ENCODE results near the gene CARMIL1. TPM values are rescaled to one million over a fixed set of nuclear protein-coding genes. Genes with fewer than 3 reads are reported as not detected.

Gene CARMIL1
- polyA plus RNA-seq, 5 donors, result 20.7 to 33.1 (median 29.7) TPM

DNA sequence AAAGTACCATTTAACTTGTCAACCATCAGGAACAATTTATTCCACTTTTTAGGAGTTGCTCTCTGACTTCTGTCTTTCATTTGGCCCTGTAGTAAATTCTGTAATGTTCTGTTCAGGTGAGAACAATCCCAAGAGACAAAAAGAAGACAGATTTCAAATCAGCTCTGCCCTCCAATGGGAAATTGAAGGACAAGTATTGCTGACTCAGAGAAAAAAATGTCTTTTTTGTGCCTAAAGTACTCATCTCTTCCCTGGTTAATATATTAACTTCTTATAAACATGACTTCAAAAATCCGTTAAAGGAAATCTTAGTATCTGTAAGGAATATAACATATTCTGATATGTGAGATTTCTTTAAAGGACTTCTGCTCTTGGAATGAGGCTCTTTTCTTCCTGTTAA lies 334.2 kb downstream of the CARMIL1 start:
- DNase-seq, result no peak

DNA sequence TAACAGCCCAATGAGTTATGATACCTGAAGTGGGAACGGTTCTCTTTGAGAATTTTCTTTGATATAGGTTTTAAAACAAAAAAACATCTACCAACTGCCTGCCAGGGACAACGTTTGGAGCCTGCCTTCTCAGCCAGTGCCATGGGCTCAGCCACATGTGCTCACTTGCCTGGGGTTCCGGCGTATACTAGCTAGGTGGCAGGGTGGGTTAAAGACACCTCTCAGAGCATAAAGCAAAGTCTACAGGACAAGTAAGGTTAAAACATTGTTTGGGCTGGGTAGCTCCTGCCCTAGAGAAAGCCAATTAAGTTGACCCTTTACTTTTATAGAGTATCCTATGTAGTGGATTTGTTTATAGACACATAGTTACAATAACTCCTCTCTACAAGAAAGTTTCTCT lies 334.9 kb downstream of the CARMIL1 start:
- DNase-seq, result no peak

DNA sequence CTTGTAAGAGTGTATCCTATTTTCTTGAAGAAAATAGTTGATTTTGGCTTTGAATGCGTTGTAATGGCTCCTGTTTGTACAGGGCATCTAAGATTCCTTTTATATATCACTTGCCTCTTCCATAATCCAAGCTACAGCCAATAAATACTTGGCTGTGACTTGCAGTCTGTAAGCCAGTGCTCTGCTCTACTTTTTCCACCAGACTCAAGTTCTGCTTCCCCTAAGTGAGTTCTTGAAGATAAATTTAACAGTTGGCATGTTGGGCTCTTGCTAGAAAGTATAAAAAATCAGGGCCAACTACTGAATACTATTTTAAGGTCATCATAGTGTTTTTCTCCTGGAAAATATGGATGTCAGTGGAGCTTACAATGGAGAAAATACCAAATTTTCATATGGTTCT lies 336.3 kb downstream of the CARMIL1 start:
- no peak for DNase-seq

DNA sequence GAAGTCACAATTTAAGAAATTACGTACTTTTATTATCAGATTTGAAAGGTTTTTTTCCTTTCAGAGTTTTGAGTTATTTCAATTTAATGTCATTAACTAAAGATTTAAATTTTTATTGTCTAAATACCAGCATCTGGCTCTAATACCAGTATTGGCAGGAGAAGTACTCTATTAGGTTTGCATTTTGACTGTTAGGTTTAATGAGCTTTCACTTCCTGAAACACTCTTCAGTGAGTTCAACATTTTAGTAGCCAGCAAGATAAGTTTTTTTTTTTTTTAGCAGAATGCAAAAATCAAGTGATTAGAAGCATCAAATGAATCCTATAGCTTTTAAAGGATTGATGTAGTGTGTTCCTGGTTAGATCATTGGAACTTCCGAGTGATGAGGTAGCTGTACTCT lies 338.8 kb downstream of the CARMIL1 start:
- no peak for DNase-seq

DNA sequence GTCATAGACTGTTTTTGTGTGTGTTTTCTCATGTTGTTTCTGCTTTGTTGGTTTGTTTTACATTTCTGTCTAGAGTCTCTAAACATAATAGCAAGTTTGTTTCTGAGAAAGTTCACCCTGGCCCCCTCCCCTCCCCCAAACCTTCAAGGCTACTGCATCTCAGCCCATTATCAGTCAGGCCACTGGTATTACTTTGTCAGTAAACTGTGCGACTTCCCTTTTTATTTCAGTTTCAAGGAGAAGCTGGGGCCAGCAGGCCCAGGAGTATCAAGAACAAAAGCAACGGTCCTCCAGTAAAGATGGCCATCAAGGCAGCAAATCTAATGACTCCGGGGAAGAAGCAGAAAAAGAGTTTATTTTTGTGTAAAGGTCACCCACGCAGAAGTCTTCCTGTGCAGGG lies 340.0 kb downstream of the CARMIL1 start:
- DNase-seq, result no peak

DNA sequence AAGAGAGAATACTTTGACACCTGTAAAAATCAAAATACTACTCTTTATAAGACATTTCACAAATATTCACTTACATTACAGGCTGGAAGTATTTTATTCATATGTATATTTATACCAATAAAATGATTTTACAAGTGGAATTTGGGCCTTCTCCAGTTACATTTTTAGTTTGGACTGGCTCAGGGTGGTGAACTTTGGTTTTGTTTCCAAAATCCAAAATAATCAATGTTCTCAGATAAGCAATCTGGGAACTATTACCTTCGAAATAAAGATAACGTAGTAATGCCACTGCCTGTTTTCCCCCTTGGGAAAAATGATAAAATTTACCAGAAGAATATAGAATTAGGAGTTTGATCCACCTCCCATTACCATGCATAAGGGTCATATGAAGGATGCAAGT lies 341.2 kb downstream of the CARMIL1 start:
- DNase-seq, result no peak

DNA sequence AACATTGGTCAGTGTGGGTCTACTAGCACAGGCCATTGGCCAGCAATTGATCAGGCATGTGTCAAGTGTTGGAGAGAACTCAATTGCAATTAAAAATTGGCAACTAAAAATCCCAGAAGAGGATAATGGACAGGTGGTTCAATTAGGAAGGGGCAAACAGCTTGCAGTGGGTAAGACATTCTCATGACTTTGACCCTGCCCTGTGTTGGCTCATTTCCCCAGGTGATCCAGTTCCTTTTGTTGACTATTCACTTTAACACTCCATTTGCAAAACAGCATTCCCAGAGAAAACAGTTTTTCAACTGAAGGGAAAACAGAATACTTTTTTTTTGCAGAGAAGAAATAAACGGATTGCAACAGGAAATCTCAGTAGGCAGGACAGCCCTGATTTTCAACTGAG lies 343.9 kb downstream of the CARMIL1 start:
- no peak for DNase-seq

DNA sequence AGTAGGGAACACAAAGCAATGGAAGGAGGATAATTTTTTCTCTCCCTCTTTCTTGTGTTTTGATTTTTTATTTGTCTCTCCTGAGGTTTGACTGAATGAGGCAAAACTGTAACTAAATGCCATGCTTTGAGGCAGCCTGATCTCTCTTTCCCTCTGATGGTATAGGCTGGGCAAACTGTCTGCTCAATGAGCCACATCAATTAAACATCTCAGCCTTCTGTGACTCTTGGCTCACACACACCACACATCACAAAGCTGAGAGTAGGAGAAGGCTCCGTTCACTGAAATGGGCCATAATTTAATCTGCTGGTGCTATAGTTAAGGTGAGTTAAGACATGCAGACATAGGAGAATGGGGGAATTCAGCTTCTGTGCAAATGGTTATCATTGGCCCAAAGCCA lies 344.7 kb downstream of the CARMIL1 start:
- DNase-seq, result no peak

DNA sequence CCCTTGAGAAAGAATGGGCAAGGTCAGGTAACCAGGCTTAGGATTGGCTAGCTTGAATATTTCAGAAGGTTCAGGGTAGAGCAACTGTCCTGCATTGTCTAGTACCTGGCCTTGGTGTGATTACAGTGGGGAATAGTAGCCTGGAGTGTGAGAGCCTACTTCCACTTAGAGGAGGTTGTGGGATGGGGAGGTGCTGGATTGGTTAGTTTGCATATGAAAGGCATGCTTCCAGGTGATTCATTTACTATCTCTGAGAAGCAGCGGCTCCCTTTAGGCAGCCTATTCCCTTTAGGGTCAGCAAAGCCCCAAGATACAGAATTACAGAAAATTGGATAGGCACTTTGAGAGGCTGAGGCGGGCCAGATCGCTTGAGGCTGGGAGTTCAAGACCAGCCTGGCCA lies 347.8 kb downstream of the CARMIL1 start:
- no peak for DNase-seq

DNA sequence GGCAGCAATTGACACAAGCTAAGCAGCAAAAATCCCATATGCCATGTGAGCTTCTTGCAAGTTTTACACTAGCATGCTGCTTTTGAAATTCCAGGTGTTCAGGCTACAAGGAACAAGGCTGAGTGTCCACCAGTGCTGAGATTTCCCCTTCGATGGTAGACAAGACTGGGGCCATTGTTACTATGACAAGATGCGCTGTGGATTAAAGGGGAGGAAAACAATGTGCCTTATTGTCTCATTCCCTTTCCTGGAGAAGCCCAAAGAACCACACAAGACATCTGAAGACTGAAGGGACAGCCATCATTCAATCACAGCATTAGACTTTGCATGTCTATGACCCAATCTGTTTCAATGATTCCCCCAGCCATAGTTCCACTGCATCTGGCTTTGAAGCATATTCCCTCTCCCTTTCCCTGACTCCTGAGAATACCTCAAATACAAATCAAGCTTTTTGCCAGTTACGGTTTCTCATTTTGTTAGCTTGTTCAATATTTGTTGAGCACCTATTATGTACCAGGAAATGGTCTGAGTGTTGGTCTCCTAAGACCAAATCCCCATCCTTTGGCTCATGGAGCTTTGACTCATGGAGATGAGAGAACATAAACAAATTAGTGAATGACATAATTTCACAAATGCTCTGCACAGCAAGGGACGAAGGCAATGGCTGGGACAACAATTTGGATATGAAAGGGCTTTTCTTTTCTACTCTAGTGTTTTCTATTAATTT lies 349.5 kb downstream of the CARMIL1 start:
- DNase-seq, result no peak

DNA sequence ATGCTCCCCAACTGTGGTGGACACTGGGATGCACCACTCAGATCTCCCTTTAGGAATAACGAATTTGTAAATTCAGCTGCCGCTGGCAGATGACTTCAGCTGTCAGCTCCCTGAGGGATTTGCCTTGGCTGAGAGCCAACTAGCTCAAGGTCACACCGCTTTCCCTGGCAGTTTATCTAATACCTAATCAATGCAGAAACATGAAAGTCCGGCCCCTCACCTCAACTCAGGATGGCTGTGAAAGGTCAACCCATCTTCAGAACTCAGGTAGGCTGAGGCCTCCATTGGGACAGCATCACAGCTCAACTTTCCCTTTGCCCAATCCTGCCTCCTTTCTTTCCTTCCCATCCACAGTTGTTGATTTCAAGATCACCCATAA lies 350.0 kb downstream of the CARMIL1 start:
- no peak for DNase-seq

DNA sequence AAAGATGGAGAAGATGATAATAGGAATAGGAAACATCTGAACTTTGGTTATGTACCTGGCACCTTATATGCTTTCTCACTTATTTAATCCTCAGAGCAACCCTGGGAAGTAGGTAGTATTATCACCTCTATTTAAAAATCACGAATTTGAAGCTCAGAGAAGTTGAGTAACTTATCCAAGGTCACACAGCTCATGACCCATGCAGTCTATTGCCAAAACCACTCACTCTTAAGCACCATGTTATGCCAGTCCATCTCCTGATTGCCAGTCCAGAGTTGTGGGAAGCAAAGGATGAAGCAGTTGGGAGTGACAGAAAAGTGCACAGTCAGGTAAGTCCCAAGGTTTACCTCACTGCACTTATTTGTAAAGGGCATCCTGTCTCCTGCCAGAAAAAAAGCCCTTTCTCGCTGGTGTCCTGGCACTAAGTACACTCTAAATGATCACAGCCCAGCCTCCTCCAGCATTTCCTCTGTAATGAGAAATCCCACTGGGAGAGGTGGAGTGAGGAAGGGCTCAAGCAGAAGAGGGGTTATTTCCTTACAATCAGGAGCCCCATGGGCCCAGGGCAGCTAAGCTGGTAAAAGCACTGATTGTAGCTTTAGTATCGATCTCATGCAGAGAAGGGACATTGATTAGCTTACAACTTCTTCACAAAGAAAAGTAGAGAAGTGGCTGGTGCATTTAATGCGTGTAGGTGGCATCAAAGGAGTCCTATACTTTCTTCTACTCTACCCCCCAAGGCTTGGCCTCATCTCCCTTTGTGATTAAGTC lies 351.5 kb downstream of the CARMIL1 start:
- no peak for DNase-seq

DNA sequence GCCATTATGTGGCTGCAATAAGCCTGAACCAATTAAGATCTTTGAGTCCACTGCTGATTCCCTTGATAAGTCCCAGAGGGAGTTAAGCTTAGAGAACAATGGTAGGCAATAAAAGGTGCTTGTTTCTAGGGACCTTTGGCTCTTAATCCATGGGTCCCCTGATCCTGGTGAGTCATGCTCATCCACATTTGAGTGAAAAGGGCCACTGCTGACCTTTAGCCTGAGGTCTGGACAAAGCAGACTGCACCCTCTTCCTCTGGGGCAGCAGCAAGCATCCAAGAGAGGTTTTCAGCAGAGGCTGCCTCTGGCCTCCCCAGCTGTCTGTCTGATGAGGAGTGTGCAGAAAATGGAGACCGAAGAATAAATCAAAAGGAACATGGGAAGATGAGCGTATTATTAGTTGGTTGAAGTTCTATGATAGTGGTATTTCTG lies 356.7 kb downstream of the CARMIL1 start:
- no peak for DNase-seq

DNA sequence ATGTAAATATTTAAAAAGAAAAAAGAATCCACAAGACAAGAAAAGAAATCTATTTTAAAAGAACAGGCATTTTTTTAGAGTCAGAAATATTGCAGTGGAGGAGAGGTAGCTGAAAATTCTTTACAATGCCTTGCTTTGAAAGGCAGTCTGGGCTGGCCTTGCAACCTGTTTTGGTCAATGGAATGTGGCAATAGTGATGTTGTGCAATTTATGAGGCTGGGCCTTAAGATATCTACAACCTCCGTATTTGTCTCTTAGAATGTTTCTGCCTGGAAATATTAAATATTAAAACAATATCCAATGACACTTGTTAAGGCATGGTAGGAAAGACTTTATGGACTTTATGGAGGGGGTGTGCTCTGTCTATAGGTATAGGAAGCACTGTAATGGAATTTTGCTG lies 358.0 kb downstream of the CARMIL1 start:
- no peak for DNase-seq

DNA sequence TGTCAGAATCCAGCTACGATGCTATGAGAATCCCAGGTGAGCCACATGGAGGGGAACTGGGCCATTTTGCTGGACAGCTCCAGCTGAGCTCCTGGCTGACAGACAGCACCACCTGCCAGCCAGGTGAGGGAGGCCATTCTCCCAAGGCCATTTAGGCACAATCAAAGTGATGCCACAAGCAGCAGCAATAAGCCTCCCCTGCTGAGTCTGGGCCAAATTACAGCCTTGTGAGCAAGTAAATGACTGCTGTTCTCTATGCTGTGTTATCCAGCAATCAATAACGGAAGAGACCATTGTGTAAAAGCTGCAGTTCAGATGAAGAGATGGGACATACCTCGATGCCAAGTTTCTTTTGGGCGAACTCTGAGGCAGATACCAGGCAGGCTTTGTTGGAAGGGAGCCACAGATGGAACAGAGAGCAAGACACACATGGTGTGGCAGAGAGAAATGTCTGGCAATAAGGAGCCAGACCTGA lies 358.8 kb downstream of the CARMIL1 start:
- DNase-seq, result no peak

DNA sequence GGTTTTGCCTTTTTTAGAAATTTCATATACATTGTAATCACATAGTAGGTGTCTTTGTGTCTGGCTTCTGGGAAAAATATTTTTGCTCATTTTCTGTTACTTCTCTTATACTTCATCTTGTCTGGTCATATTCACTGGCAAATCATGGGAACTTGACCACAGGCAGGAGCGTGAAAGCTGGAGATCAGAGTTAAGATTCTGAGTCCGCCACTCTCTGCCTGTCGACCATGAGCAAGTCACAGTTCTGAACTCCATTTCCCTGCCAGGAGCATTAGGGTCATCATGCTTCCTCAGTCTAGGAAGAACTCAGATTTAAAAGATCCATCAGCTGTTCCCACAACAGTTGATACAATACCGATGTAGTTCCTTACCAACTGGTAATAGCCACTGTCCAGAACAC lies 360.5 kb downstream of the CARMIL1 start:
- DNase-seq, result no peak

DNA sequence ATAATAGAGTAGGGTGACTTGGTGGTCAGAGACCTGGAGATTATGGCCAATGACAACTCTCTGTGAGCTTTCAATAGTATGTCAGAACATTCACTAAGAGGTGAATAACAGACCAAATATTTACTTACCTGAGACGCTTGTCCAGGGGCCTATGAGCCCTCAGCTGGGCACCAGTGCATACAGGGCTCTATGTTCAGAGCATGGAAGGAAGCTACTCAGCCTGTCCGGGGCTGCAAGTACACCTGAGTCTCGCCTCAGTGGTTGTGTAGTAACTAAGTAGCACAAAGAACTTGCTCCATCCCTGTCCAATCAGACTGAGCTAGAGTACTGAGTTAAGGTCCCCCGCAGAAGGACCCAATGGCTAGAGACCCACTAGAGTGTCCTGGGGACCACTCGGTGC lies 361.3 kb downstream of the CARMIL1 start:
- DNase-seq, result no peak

DNA sequence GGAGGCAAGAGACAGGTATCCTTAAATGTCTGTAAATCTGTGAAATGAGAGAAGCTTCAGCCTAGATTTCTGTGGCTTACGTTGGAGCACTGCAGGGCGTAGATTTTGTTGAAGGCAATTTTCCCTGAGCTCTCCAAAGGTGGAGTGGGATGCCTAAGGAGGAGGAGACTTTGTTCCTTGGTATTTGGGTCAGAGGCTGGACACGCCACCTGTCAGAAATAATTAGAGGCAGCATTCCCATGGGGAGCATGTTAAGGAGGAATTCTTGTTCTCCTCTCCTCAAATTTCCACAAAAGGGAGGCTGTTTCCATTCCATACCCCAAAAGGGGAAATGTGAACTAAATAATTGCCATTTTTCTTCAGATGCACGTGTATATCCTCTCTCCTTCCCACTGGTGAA lies 361.7 kb downstream of the CARMIL1 start:
- DNase-seq, result no peak

DNA sequence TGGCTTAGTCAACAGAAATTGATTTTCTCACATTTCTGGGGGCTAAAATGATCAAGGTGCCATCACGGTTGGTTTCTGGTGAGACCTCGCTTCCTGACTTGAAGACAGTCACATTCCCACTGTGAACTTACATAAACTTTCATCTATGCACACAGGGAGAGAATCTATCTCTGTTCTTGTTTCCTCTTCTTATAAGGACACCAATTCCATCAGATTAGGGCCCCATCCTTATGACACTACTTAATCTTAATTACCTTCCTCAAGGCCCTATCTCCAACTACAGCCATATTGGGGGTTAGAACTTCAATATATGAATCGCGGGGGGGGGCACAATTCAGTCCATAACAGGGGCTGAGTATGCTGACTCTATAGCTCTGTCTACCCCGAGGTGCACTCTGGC lies 362.2 kb downstream of the CARMIL1 start:
- DNase-seq, result no peak

DNA sequence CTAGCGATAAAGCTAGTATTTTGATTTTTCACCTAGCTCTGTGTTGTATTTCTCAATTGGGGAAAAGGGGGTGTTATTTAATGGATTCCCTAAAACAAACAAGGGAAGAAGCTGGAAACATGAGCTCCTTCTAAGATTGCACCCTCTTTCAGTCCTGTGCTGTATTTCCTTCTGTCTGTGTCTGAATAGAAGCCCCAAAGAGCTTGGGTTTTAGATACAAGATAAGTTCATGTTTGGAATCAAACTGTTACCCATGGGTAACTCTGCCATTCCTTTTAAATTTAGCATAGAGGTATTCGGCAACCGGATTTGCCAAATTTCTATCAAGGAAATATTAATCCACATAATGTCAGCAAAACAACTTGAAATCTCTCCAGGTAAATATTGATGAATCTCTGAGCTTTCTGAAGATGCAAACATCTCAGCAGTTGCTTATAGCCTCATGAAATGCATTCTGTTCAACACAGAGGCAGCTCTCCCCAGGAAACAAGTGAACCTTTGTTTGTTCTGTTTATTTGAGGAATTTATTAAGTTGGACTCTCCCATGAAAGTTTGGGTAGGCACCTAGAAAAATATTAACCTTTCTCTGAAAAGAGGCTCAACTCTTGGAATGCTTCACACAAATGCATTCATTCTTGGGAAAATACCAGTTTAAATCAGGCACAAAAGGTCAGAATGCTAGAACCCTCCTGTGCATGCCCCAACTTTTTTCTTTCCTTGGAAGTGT lies 362.9 kb downstream of the CARMIL1 start:
- no peak for DNase-seq

DNA sequence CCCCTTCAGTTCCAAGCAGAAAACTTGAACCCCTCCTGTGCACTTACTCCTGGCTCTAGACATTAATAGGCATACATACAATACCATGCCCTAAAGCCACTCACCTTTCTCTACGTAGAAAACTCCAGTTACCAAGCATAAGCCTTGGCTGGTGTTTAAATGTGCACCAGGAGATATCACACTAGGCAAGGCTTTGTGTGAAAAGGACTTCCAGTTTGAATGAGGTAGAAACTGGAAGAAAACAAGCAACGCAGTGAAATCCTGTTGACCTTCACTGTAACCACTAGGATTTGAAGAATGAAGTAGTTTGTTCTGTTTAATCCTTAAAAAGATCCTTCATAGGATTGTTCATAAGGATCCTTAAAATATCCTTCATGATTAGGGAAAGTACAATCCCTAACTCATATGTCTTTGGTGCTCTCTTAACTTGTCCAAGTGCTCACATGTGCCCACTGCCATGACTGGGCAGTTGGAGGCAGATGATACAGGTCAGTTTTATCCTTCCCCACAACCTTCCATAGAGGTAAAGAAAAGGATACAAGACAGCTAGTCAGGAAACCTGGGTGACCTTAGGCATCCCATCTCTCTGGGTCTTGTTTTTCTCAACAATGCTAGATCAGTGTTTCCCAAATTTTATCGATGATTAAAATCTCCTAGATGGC lies 363.6 kb downstream of the CARMIL1 start:
- no peak for DNase-seq

DNA sequence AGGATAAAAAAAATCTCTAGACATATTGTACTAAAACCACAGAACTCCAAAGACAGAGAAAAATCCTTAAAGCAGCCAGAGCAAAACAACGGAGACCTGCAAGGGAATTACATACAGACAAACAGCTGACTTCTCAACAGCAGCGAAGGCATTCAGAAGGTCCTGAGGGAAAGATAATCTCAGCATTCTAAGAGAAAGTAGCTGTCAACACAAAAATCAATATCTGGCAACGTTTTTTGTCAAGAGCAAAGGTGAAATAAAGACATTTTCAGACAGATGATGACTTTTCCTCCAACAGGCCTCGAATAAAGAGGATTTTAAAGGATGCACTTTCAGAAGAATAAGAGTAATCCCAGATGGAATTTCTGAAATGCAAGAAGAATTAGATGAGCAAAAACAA lies 366.7 kb downstream of the CARMIL1 start:
- DNase-seq, result no peak

Data from right lung (tissue), 5 donors.